HUDEP-2 (cell line): ENCODE results near the gene APEX1.
"Not testable (repeated sequence)": the region's sequence is repeated elsewhere in the genome, so short reads cannot be mapped to it uniquely, and the experiment has no call there.

Experiments used
- DNase-seq, 76 experiments: peaks; one replicate each; lab custom pipeline; 2025; ENCODE audit not compliant: unreplicated experiment in 76 of 76; lab: John Stamatoyannopoulos, UW

Gene APEX1

GRCh38 chr14:20506752-20507151 is 51.7 kb downstream of the APEX1 start:
- DNase-seq, result not testable (repeated sequence)
